K562 (cell line): ENCODE data around the gene RXRB. TPM values are rescaled to one million over a fixed set of nuclear protein-coding genes. Genes with fewer than 3 reads are reported as not detected.

Source experiments
- BMI1 ChIP-seq: fragments of 150-350 bp; IDR thresholded peaks from 2 replicates; pipeline ENCODE4 v1.6.1; 2014; ENCODE audit warnings: low read length
- NR3C1 ChIP-seq: sonication (generic); formaldehyde crosslinking; IDR thresholded peaks from 2 replicates; pipeline ENCODE4 v1.8.1; 2022; ENCODE audit warnings: missing genetic modification reagents
- SIN3A ChIP-seq, 2 experiments: fragments of 150-350 bp in 1 of 2; IDR thresholded peaks; 2 replicates each; pipeline ENCODE4 v1.6.1; 2011 to 2016; ENCODE audit warnings: borderline replicate concordance in 2 of 2, low read depth in 2 of 2, low read length in 2 of 2, mild to moderate bottlenecking in 2 of 2, moderate library complexity in 2 of 2; ENCODE audit not compliant: control insufficient read depth in 1 of 2
- SRSF9 ChIP-seq: fragments of 200-400 bp; formaldehyde crosslinking; IDR thresholded peaks from 2 replicates; pipeline ENCODE4 v1.6.1; 2017; ENCODE audit warnings: low read depth, low read length, borderline replicate concordance
- polyA plus RNA-seq, 8 experiments: library from polyadenylated mRNA; depleted of rRNA in 4 of 8; stranded (reverse) in 5 of 8; unstranded in 3 of 8; fragments of >200 nt; fragmentation: Nextera tagmentation in 2 of 8; fragmentation: Illumina TruSeq in 1 of 8; extraction: Ambion mirVana in 2 of 8; extraction: Trizol in 1 of 8; gene quantifications; 2 replicates each; pipeline versions ENCODE4 v1.2.1 to v1.2.3, GENCODE V29; 2011 to 2014; ENCODE audit warnings: inconsistent platforms in 1 of 8, missing spikeins in 1 of 8
- total RNA-seq, 7 experiments: library from RNA; depleted of rRNA in 6 of 7; stranded (reverse); fragments of >200 nt in 6 of 7; fragmentation: Illumina TruSeq in 2 of 7; extraction: Trizol in 2 of 7; gene quantifications; 2 replicates each; pipeline versions ENCODE4 v1.2.1 to v1.2.3, GENCODE V29; 2011 to 2021; ENCODE audit warnings: low replicate concordance in 1 of 7
- TF ChIP-seq, protein P1 (sequence below): fragments of 450-650 bp; conservative IDR thresholded peaks from 2 replicates; pipeline ENCODE4 v1.6.1; 2016; ENCODE audit warnings: missing genetic modification characterization, low read depth, mild to moderate bottlenecking, missing compliant biosample characterization, moderate library complexity
- TF ChIP-seq, protein P2 (sequence below): fragments of 450-650 bp; IDR thresholded peaks from 2 replicates; pipeline ENCODE4 v1.6.1; 2016; ENCODE audit warnings: low read depth
- TF ChIP-seq, protein P3 (sequence below): fragments of 250-450 bp; sonication (Bioruptor Pico); IDR thresholded peaks from 2 replicates; pipeline ENCODE4 v1.4.0; 2020; ENCODE audit warnings: borderline replicate concordance
- TF ChIP-seq, protein P4 (sequence below): fragments of 450-650 bp; IDR thresholded peaks from 2 replicates; pipeline ENCODE4 v1.6.1; 2018; ENCODE audit not compliant: partially characterized antibody

RXRB gene
- total and polyA plus RNA-seq, 9 of the 15 experiments (the other 6 are each of a cell fraction or from before 2014, with no cell fraction given): 0.76 to 35.5 (median 18.4) TPM

DNA sequence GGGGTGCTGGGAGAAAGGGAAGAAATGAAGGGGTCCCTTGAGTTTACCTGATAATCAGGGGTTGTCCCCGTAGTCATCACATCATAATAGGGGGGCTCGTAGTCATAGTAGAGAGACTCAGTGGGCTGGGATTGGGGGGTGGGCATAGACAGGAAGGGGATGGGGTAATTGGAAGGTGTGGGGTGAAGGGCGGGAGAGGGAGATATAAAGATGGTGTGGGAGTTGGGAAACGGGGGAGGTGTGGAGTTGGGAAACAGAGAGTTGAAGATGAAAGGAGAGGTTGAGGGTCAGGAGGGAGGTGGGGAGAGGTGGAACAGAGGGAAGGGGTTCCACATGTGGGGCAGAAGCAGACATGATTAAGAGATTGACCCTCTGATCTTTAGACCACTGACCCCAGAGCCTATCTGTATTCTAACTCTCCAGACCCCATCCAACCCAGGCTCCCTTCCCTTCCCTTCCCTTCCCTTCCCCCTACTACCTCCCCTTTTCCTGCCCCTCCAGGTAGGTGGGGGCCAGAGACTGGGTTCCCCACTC lies 14.7 kb downstream of the RXRB start (continued):
- TF ChIP-seq, protein P1, sequence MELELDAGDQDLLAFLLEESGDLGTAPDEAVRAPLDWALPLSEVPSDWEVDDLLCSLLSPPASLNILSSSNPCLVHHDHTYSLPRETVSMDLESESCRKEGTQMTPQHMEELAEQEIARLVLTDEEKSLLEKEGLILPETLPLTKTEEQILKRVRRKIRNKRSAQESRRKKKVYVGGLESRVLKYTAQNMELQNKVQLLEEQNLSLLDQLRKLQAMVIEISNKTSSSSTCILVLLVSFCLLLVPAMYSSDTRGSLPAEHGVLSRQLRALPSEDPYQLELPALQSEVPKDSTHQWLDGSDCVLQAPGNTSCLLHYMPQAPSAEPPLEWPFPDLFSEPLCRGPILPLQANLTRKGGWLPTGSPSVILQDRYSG: no peak
- TF ChIP-seq SIN3A (IDR thresholded peaks at IDR 0.05; ENCODE audit: borderline replicate concordance in 2 of 2, control insufficient read depth in 1 of 2, low read depth in 2 of 2, low read length in 2 of 2): no peak
- TF ChIP-seq, protein P2, sequence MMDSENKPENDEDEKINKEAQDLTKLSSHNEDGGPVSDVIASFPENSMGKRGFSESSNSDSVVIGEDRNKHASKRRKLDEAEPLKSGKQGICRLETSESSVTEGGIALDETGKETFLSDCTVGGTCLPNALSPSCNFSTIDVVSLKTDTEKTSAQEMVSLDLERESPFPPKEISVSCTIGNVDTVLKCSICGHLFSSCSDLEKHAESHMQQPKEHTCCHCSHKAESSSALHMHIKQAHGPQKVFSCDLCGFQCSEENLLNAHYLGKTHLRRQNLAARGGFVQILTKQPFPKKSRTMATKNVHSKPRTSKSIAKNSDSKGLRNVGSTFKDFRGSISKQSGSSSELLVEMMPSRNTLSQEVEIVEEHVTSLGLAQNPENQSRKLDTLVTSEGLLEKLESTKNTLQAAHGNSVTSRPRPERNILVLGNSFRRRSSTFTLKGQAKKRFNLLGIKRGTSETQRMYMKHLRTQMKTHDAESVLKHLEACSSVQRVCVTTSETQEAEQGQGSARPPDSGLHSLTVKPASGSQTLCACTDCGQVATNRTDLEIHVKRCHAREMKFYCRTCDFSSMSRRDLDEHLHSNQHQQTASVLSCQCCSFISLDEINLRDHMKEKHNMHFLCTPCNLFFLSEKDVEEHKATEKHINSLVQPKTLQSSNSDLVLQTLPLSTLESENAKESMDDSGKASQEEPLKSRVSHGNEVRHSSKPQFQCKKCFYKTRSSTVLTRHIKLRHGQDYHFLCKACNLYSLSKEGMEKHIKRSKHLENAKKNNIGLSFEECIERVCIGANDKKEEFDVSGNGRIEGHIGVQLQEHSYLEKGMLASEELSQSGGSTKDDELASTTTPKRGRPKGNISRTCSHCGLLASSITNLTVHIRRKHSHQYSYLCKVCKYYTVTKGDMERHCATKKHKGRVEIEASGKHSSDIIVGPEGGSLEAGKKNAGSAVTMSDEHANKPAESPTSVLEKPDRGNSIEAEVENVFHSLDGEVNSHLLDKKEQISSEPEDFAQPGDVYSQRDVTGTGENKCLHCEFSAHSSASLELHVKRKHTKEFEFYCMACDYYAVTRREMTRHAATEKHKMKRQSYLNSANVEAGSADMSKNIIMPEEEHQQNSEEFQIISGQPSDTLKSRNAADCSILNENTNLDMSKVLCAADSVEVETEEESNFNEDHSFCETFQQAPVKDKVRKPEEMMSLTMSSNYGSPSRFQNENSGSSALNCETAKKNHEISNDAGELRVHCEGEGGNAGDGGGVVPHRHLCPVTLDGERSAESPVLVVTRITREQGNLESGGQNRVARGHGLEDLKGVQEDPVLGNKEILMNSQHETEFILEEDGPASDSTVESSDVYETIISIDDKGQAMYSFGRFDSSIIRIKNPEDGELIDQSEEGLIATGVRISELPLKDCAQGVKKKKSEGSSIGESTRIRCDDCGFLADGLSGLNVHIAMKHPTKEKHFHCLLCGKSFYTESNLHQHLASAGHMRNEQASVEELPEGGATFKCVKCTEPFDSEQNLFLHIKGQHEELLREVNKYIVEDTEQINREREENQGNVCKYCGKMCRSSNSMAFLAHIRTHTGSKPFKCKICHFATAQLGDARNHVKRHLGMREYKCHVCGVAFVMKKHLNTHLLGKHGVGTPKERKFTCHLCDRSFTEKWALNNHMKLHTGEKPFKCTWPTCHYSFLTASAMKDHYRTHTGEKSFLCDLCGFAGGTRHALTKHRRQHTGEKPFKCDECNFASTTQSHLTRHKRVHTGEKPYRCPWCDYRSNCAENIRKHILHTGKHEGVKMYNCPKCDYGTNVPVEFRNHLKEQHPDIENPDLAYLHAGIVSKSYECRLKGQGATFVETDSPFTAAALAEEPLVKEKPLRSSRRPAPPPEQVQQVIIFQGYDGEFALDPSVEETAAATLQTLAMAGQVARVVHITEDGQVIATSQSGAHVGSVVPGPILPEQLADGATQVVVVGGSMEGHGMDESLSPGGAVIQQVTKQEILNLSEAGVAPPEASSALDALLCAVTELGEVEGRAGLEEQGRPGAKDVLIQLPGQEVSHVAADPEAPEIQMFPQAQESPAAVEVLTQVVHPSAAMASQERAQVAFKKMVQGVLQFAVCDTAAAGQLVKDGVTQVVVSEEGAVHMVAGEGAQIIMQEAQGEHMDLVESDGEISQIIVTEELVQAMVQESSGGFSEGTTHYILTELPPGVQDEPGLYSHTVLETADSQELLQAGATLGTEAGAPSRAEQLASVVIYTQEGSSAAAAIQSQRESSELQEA: no peak
- TF ChIP-seq, protein P3, sequence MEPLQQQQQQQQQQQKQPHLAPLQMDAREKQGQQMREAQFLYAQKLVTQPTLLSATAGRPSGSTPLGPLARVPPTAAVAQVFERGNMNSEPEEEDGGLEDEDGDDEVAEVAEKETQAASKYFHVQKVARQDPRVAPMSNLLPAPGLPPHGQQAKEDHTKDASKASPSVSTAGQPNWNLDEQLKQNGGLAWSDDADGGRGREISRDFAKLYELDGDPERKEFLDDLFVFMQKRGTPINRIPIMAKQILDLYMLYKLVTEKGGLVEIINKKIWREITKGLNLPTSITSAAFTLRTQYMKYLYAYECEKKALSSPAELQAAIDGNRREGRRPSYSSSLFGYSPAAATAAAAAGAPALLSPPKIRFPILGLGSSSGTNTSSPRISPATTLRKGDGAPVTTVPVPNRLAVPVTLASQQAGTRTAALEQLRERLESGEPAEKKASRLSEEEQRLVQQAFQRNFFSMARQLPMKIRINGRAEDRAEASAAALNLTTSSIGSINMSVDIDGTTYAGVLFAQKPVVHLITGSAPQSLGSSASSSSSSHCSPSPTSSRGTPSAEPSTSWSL (CRISPR knock-in tag): no peak
- TF ChIP-seq SRSF9: no peak
- TF ChIP-seq, protein P4, sequence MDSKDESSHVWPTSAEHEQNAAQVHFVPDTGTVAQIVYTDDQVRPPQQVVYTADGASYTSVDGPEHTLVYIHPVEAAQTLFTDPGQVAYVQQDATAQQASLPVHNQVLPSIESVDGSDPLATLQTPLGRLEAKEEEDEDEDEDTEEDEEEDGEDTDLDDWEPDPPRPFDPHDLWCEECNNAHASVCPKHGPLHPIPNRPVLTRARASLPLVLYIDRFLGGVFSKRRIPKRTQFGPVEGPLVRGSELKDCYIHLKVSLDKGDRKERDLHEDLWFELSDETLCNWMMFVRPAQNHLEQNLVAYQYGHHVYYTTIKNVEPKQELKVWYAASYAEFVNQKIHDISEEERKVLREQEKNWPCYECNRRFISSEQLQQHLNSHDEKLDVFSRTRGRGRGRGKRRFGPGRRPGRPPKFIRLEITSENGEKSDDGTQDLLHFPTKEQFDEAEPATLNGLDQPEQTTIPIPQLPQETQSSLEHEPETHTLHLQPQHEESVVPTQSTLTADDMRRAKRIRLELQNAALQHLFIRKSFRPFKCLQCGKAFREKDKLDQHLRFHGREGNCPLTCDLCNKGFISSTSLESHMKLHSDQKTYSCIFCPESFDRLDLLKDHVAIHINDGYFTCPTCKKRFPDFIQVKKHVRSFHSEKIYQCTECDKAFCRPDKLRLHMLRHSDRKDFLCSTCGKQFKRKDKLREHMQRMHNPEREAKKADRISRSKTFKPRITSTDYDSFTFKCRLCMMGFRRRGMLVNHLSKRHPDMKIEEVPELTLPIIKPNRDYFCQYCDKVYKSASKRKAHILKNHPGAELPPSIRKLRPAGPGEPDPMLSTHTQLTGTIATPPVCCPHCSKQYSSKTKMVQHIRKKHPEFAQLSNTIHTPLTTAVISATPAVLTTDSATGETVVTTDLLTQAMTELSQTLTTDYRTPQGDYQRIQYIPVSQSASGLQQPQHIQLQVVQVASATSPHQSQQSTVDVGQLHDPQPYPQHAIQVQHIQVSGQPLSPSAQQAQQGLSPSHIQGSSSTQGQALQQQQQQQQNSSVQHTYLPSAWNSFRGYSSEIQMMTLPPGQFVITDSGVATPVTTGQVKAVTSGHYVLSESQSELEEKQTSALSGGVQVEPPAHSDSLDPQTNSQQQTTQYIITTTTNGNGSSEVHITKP: no peak
- no peak for TF ChIP-seq BMI1
- TF ChIP-seq NR3C1: no peak
- TF ChIP-seq, all 486 proteins: peak for 0
